ENCODE data around the gene KLF3. TPM values are rescaled to one million over a fixed set of nuclear protein-coding genes. Genes with fewer than 3 reads are reported as not detected.

The KLF3 gene
- total RNA-seq, 1 experiment from 2014 or later = 49.9 TPM

GRCh38 chr4:38661371-38661770, 2.6 kb upstream of the KLF3 start:
- Mint-ChIP-seq H3K4me1 (ENCODE audit: low read depth, unreplicated experiment) (peaks cover 23% of the 10 kb centered on the region), H3K4me3 (ENCODE audit: low read depth, unreplicated experiment) (no peak overlapping the region), H3K9me3 (ENCODE audit: low read depth, unreplicated experiment) (peaks cover 9% of the 10 kb centered on the region), H3K27ac (ENCODE audit: unreplicated experiment) (peak overlapping the region; percentile 42), H3K36me3 (ENCODE audit: insufficient read depth, unreplicated experiment) (peaks cover 31% of the 10 kb centered on the region), H3K27me3 (ENCODE audit: unreplicated experiment) (no peaks in the 10 kb centered on the region)
- intact Hi-C loops (cut with micrococcal nuclease; ENCODE audit: unreplicated experiment) = no loop called here
- CTCF ChIA-PET = no interaction called here
- no peak for TF ChIP-seq CTCF (IDR thresholded peaks at IDR 0.05; ENCODE audit: unreplicated experiment)
- BruUV-seq (replicated peaks) = no TSS peak
- DNase-seq = no peak

GRCh38 chr4:38662522-38663089, 1.4 kb upstream of the KLF3 start:
- Mint-ChIP-seq H3K36me3 (ENCODE audit: insufficient read depth, unreplicated experiment) (peaks cover 43% of the 10 kb centered on the region), H3K27me3 (ENCODE audit: unreplicated experiment) (no peaks in the 10 kb centered on the region), H3K9me3 (ENCODE audit: low read depth, unreplicated experiment) (peaks cover 9% of the 10 kb centered on the region), H3K27ac (ENCODE audit: unreplicated experiment) (peak overlapping the region; percentile 54), H3K4me3 (ENCODE audit: low read depth, unreplicated experiment) (peak overlapping the region; percentile 26), H3K4me1 (ENCODE audit: low read depth, unreplicated experiment) (peaks cover 18% of the 10 kb centered on the region)
- BruUV-seq (replicated peaks) = TSS peak; percentile 56
- TF ChIP-seq CTCF (IDR thresholded peaks at IDR 0.05; ENCODE audit: unreplicated experiment) = no peak
- no peak for DNase-seq
- intact Hi-C loops (cut with micrococcal nuclease; ENCODE audit: unreplicated experiment) = no loop called here
- CTCF ChIA-PET = no interaction called here

GRCh38 chr4:38663090-38663800, 754 bp upstream of the KLF3 start:
- Mint-ChIP-seq H3K27me3 (ENCODE audit: unreplicated experiment) (no peaks in the 10 kb centered on the region), H3K36me3 (ENCODE audit: insufficient read depth, unreplicated experiment) (peaks cover 44% of the 10 kb centered on the region), H3K27ac (ENCODE audit: unreplicated experiment) (no peak overlapping the region), H3K4me3 (ENCODE audit: low read depth, unreplicated experiment) (peak overlapping the region; percentile 89), H3K4me1 (ENCODE audit: low read depth, unreplicated experiment) (peaks cover 18% of the 10 kb centered on the region), H3K9me3 (ENCODE audit: low read depth, unreplicated experiment) (peaks cover 8% of the 10 kb centered on the region)
- no TSS peak for BruUV-seq (replicated peaks)
- CTCF ChIA-PET = interaction anchor here (0.6 kb wide), 1 partner anchor 9 kb away, joined by 3 read pairs; no protein-coding TSS in a partner anchor
- intact Hi-C loops (cut with micrococcal nuclease; ENCODE audit: unreplicated experiment) = no loop called here
- TF ChIP-seq CTCF (IDR thresholded peaks at IDR 0.05; ENCODE audit: unreplicated experiment) = no peak
- no peak for DNase-seq

GRCh38 chr4:38664706-38665401, 855 bp downstream of the KLF3 start:
- CTCF ChIA-PET = interaction anchor here (0.7 kb wide), 1 partner anchor 150 kb away, joined by 5 read pairs; no protein-coding TSS in a partner anchor
- peak overlapping the region; percentile 99 for H3K27ac Mint-ChIP-seq (ENCODE audit: unreplicated experiment)
- TF ChIP-seq CTCF (IDR thresholded peaks at IDR 0.05; ENCODE audit: unreplicated experiment) = no peak
- peak overlapping the region; percentile 89 for H3K4me3 Mint-ChIP-seq (ENCODE audit: low read depth, unreplicated experiment)
- DNase-seq = peak; percentile 44
- no peaks in the 10 kb centered on the region for H3K27me3 Mint-ChIP-seq (ENCODE audit: unreplicated experiment)
- H3K4me1 Mint-ChIP-seq (ENCODE audit: low read depth, unreplicated experiment) = peaks cover 19% of the 10 kb centered on the region
- intact Hi-C loops (cut with micrococcal nuclease; ENCODE audit: unreplicated experiment) = no loop called here
- H3K36me3 Mint-ChIP-seq (ENCODE audit: insufficient read depth, unreplicated experiment) = peaks cover 54% of the 10 kb centered on the region
- BruUV-seq (replicated peaks) = no TSS peak
- H3K9me3 Mint-ChIP-seq (ENCODE audit: low read depth, unreplicated experiment) = peaks cover 6% of the 10 kb centered on the region
